OCI-LY1 (cell line): ENCODE results near the gene LAMA3.

Source experiments
- EZH2 ChIP-seq: fragments of 200-600 bp; sonication (generic), shearing (Covaris generic); IDR thresholded peaks from 2 replicates; pipeline ENCODE4 v1.8.0; 2017; ENCODE audit warnings: borderline replicate concordance, mixed run types, mild to moderate bottlenecking, antibody characterized with exemption, low read length, moderate library complexity, mixed read lengths
- TF ChIP-seq, protein P1 (sequence below): fragments of 200-600 bp; sonication (generic), shearing (Covaris generic); IDR thresholded peaks from 2 replicates; pipeline ENCODE4 v1.5.1; 2017; ENCODE audit warnings: mild to moderate bottlenecking, antibody characterized with exemption, low read length, moderate library complexity, mixed read lengths

DNA sequence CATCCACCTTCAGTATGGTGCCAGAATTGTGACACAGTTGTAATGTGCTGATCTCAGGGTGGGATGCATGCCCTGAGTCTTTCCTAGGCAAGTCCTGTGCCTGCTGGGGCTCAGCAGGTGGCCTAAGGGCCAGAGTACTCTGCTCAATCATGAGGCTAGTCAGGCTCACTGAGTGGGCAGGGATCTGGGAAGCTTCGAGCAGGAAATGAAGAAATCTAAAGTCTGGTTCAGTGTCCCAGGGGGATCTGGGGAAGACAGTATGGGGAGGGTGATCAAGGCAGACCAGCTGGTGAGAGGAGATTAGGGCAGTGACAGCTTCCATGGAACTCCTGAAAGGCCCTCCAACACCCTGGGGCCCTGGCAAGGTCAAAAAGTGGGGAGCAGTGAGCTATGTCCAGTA, 17.7 kb upstream of the LAMA3 start:
- TF ChIP-seq, protein P1, sequence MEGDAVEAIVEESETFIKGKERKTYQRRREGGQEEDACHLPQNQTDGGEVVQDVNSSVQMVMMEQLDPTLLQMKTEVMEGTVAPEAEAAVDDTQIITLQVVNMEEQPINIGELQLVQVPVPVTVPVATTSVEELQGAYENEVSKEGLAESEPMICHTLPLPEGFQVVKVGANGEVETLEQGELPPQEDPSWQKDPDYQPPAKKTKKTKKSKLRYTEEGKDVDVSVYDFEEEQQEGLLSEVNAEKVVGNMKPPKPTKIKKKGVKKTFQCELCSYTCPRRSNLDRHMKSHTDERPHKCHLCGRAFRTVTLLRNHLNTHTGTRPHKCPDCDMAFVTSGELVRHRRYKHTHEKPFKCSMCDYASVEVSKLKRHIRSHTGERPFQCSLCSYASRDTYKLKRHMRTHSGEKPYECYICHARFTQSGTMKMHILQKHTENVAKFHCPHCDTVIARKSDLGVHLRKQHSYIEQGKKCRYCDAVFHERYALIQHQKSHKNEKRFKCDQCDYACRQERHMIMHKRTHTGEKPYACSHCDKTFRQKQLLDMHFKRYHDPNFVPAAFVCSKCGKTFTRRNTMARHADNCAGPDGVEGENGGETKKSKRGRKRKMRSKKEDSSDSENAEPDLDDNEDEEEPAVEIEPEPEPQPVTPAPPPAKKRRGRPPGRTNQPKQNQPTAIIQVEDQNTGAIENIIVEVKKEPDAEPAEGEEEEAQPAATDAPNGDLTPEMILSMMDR, result no peak
- no peak for TF ChIP-seq EZH2
